ENCODE results near the gene TUFM.

GRCh38 chr16:28820016-28820415 lies 26.1 kb downstream of the TUFM start:
- TF ChIP-seq, protein P1, sequence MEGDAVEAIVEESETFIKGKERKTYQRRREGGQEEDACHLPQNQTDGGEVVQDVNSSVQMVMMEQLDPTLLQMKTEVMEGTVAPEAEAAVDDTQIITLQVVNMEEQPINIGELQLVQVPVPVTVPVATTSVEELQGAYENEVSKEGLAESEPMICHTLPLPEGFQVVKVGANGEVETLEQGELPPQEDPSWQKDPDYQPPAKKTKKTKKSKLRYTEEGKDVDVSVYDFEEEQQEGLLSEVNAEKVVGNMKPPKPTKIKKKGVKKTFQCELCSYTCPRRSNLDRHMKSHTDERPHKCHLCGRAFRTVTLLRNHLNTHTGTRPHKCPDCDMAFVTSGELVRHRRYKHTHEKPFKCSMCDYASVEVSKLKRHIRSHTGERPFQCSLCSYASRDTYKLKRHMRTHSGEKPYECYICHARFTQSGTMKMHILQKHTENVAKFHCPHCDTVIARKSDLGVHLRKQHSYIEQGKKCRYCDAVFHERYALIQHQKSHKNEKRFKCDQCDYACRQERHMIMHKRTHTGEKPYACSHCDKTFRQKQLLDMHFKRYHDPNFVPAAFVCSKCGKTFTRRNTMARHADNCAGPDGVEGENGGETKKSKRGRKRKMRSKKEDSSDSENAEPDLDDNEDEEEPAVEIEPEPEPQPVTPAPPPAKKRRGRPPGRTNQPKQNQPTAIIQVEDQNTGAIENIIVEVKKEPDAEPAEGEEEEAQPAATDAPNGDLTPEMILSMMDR (IDR thresholded peaks at IDR 0.05), result no peak
- TF ChIP-seq EP300 (IDR thresholded peaks at IDR 0.05), result no peak

Data from ovary (tissue), 3 donors.